Fibroblast of skin of abdomen (primary cell): ENCODE data around the gene OR4C13. TPM values are rescaled to one million over a fixed set of nuclear protein-coding genes. Genes with fewer than 3 reads are reported as not detected.
A peak's percentile ranks its signal among the peaks of the same experiment; 100 is the strongest.
"Not testable (repeated sequence)": the region's sequence is repeated elsewhere in the genome, so short reads cannot be mapped to it uniquely, and the experiment has no call there.

Experiments
- DNase-seq: peaks from one replicate; pipeline ENCODE4 v3.0.0-alpha.2; 2013
- polyA plus RNA-seq, 2 experiments: library from polyadenylated mRNA; unstranded; fragments of 120-200 nt; gene quantifications; one replicate each; pipeline ENCODE4 v1.2.1, GENCODE V29; 2013; ENCODE audit not compliant: insufficient read length in 2 of 2

Gene OR4C13
- polyA plus RNA-seq (2013, experiment 1 of 2; ENCODE audit: insufficient read length) = not detected
- polyA plus RNA-seq (2013, experiment 2 of 2; ENCODE audit: insufficient read length) = not detected

GRCh38 chr11:49952091-49952490 is at the start of gene OR4C13:
OR4C13 (plus strand) TSS chr11:49952391; CDS start chr11:49952423, 32 bp downstream.
- no peak for DNase-seq

- DNase-seq = not testable (repeated sequence)
These were observed 40.7 kb upstream of the OR4C13 start for GRCh38 chr11:49911516-49911915.

GRCh38 chr11:49948701-49949100 is 3.5 kb upstream of the OR4C13 start:
- not testable (repeated sequence) for DNase-seq

GRCh38 chr11:49973439-49973838 is 21.2 kb downstream of the OR4C13 start:
- not testable (repeated sequence) for DNase-seq

- DNase-seq = not testable (repeated sequence)
These were observed 30.2 kb downstream of the OR4C13 start, which contains the start of gene OR4C12 for GRCh38 chr11:49982435-49982834. OR4C12 (minus strand) TSS chr11:49982535; CDS start chr11:49982501, 34 bp downstream.

- DNase-seq = peak; percentile 1
These were observed 43.4 kb downstream of the OR4C13 start for GRCh38 chr11:49995565-49995964.
